IMR-90 (cell line): ENCODE data around the gene DOCK2. TPM values are rescaled to one million over a fixed set of nuclear protein-coding genes. Genes with fewer than 3 reads are reported as not detected.

Experiments
- ATAC-seq: fragments of 200-7000 bp; cut with Tn5 transposase; 2 replicates; pipeline ENCODE4 v1.9.1; 2020; ENCODE audit warnings: low read depth, mild to moderate bottlenecking, moderate library complexity
- BruUV-seq: library from RNA; stranded (reverse); fragments of 400-500 nt; replicated peaks from 2 replicates; lab custom pipeline; 2021; lab: Mats Ljungman, UMichigan
- CTCF ChIA-PET: fragments of 300-600 bp; formaldehyde crosslinking; extraction: SDS; loops from one replicate; lab custom pipeline; 2021; ENCODE audit warnings: antibody characterized with exemption; lab: Yijun Ruan, JAX
- POLR2A ChIA-PET: fragments of 300-600 bp; sonication (Branson Sonifier 250); formaldehyde crosslinking; loops from one replicate; lab custom pipeline; 2022; ENCODE audit warnings: antibody characterized with exemption; ENCODE audit not compliant: unreplicated experiment; lab: Charles Lee
- DNase-seq: peaks from one replicate; pipeline ENCODE4 v3.0.0; 2013
- H2AFZ ChIP-seq: replicated peaks from 2 replicates; pipeline ENCODE3; 2013; ENCODE audit warnings: low read length, mild to moderate bottlenecking; ENCODE audit not compliant: poor library complexity
- H2AK5ac ChIP-seq: 2 replicates; pipeline ENCODE4 v1.6.1; 2013; ENCODE audit warnings: low read depth, low read length, inconsistent platforms
- H2AK9ac ChIP-seq: replicated peaks from 2 replicates; pipeline ENCODE3; 2013; ENCODE audit warnings: mild to moderate bottlenecking, low read depth, low read length, moderate library complexity; ENCODE audit not compliant: poor library complexity
- H2BK120ac ChIP-seq: 2 replicates; pipeline ENCODE4 v1.6.1; 2013; ENCODE audit warnings: low read depth, low read length, inconsistent platforms
- H2BK15ac ChIP-seq: 3 replicates; pipeline ENCODE4 v1.6.1; 2013; ENCODE audit warnings: low read depth, low read length, inconsistent platforms
- H2BK20ac ChIP-seq: 2 replicates; pipeline ENCODE4 v1.6.1; 2013; ENCODE audit warnings: low read depth, mild to moderate bottlenecking, inconsistent platforms, low read length, moderate library complexity
- H2BK5ac ChIP-seq: 2 replicates; pipeline ENCODE4 v1.6.1; 2013; ENCODE audit warnings: mild to moderate bottlenecking, low read depth, low read length, inconsistent platforms; ENCODE audit not compliant: poor library complexity, severe bottlenecking
- H3K14ac ChIP-seq: replicated peaks from 2 replicates; pipeline ENCODE4 v1.6.1; 2013; ENCODE audit warnings: low read depth, low read length, inconsistent platforms
- H3K18ac ChIP-seq: 2 replicates; pipeline ENCODE4 v1.6.1; 2013; ENCODE audit warnings: low read depth, low read length, control low read depth
- H3K23ac ChIP-seq: 2 replicates; pipeline ENCODE4 v1.6.1; 2013; ENCODE audit warnings: low read depth, low read length, inconsistent platforms
- H3K27ac ChIP-seq: 2 replicates; pipeline ENCODE4 v1.5.1; 2013; ENCODE audit warnings: mild to moderate bottlenecking, control low read depth, low read length; ENCODE audit not compliant: insufficient read depth
- H3K27me3 ChIP-seq: 2 replicates; pipeline ENCODE4 v1.6.1; 2013; ENCODE audit warnings: low read length; ENCODE audit not compliant: control insufficient read depth, insufficient read depth
- H3K36me3 ChIP-seq: 2 replicates; pipeline ENCODE4 v1.6.1; 2013; ENCODE audit warnings: low read length, mixed read lengths; ENCODE audit not compliant: control insufficient read depth, insufficient read depth
- H3K4ac ChIP-seq: 2 replicates; pipeline ENCODE4 v1.6.1; 2013; ENCODE audit warnings: low read depth, low read length, inconsistent platforms
- H3K4me1 ChIP-seq: 2 replicates; pipeline ENCODE4 v1.6.1; 2013; ENCODE audit warnings: low read length, mixed read lengths; ENCODE audit not compliant: control insufficient read depth, insufficient read depth
- H3K4me2 ChIP-seq: 2 replicates; pipeline ENCODE4 v1.6.1; 2013; ENCODE audit warnings: low read depth, mild to moderate bottlenecking, control low read depth, low read length, moderate library complexity
- H3K4me3 ChIP-seq: 2 replicates; pipeline ENCODE4 v1.5.1; 2013; ENCODE audit warnings: low read depth, mild to moderate bottlenecking, control low read depth, low read length, moderate library complexity; ENCODE audit not compliant: insufficient read depth
- H3K56ac ChIP-seq: 2 replicates; pipeline ENCODE4 v1.6.1; 2013; ENCODE audit warnings: low read length, inconsistent platforms; ENCODE audit not compliant: insufficient read depth; ENCODE audit errors: extremely low read depth
- H3K79me1 ChIP-seq, 2 experiments: 2 replicates each; pipeline ENCODE4 v1.6.1; 2013; ENCODE audit warnings: low read length in 2 of 2, inconsistent platforms in 1 of 2, low read depth in 1 of 2
- H3K9ac ChIP-seq: 2 replicates; pipeline ENCODE4 v1.6.1; 2013; ENCODE audit warnings: low read depth, low read length, control low read depth
- H3K9me1 ChIP-seq: 2 replicates; pipeline ENCODE4 v1.6.1; 2013; ENCODE audit warnings: low read length, inconsistent platforms; ENCODE audit not compliant: insufficient read depth
- H3K9me3 ChIP-seq: 2 replicates; pipeline ENCODE4 v1.6.1; 2013; ENCODE audit warnings: low read length; ENCODE audit not compliant: control insufficient read depth, insufficient read depth
- H4K20me1 ChIP-seq: 2 replicates; pipeline ENCODE4 v1.6.1; 2013; ENCODE audit warnings: low read length, inconsistent platforms; ENCODE audit not compliant: insufficient read depth
- H4K5ac ChIP-seq: 2 replicates; pipeline ENCODE4 v1.6.1; 2013; ENCODE audit warnings: mild to moderate bottlenecking, low read depth, low read length, control low read depth
- H4K8ac ChIP-seq, 2 experiments: 2 replicates each; pipeline ENCODE4 v1.6.1; 2013; ENCODE audit warnings: low read depth in 2 of 2, low read length in 2 of 2, control low read depth in 1 of 2, inconsistent platforms in 1 of 2
- H4K91ac ChIP-seq: 2 replicates; pipeline ENCODE4 v1.6.1; 2013; ENCODE audit warnings: low read depth, low read length, inconsistent platforms; ENCODE audit not compliant: insufficient read depth
- CEBPB ChIP-seq: IDR thresholded peaks from 2 replicates; pipeline ENCODE4 v1.6.1; 2012; ENCODE audit warnings: low read depth, low read length, improper control_type of control experiment
- CHD1 ChIP-seq: IDR thresholded peaks from 2 replicates; pipeline ENCODE4 v1.6.1; 2012; ENCODE audit warnings: low read depth, low read length, improper control_type of control experiment
- MAZ ChIP-seq: IDR thresholded peaks from 2 replicates; pipeline ENCODE4 v1.6.1; 2012; ENCODE audit warnings: low read depth, mild to moderate bottlenecking, low read length, improper control_type of control experiment, moderate library complexity, borderline replicate concordance
- RFX5 ChIP-seq: IDR thresholded peaks from 2 replicates; pipeline ENCODE4 v1.8.0; 2012; ENCODE audit warnings: low read depth, mild to moderate bottlenecking, low read length, moderate library complexity
- USF2 ChIP-seq: fragments of 150-350 bp; IDR thresholded peaks from 2 replicates; pipeline ENCODE4 v1.6.1; 2017; ENCODE audit warnings: mild to moderate bottlenecking, antibody characterized with exemption, low read length, low read depth
- WGBS, 2 experiments: methylation state at CpG; one replicate each; pipeline versions ENCODE4 v1.1.5 to v1.1.7; 2013; ENCODE audit warnings: missing lambda C conversion rate in 2 of 2; ENCODE audit not compliant: insufficient read length in 1 of 2; ENCODE audit errors: extremely low coverage in 2 of 2; 5-methylcytosine and 5-hydroxymethylcytosine counted together
- dilution Hi-C: fragments of 300-500 bp; cut with HindIII; formaldehyde crosslinking; loops from one replicate; pipeline ENCODE4 v1.14.3; 2018; ENCODE audit warnings: low sequenced_read_pairs; ENCODE audit not compliant: unreplicated experiment
- in situ Hi-C: fragments of 300-500 bp; cut with MboI; formaldehyde crosslinking; loops from 3 replicates; pipeline ENCODE4 v1.14.3; 2019; ENCODE audit warnings: low sequenced_read_pairs, inconsistent platforms, mixed read lengths
- intact Hi-C: fragments of 100-400 bp; cut with micrococcal nuclease; formaldehyde crosslinking; loops from 2 replicates; pipeline ENCODE4 v1.10.0; 2022
- polyA plus RNA-seq, 3 experiments: library from polyadenylated mRNA; depleted of rRNA; stranded (reverse); fragments of >200 nt; gene quantifications; 2 replicates each; pipeline ENCODE4 v1.2.3, GENCODE V29; 2012; ENCODE audit warnings: low replicate concordance in 1 of 3
- total RNA-seq: library from RNA; depleted of rRNA; stranded (reverse); fragments of >200 nt; gene quantifications from 2 replicates; pipeline ENCODE4 v1.2.3, GENCODE V29; 2012

The DOCK2 gene
- total and polyA plus RNA-seq, 2 of the 4 experiments (the other 2 are of a cell fraction): 0.72 to 3.0 TPM

GRCh38 chr5:169860585-169860984 lies 223.5 kb downstream of the DOCK2 start:
- no peak overlapping the region for H4K8ac ChIP-seq
- H4K20me1 ChIP-seq: no peaks in the 10 kb centered on the region
- H3K36me3 ChIP-seq: no peaks in the 10 kb centered on the region; the same call in none of the 2 replicates
- no peak overlapping the region for H3K23ac ChIP-seq
- H2AK9ac ChIP-seq: no peak overlapping the region
- no peak overlapping the region for H3K27ac ChIP-seq
- no peak overlapping the region for H3K14ac ChIP-seq
- H3K56ac ChIP-seq: no peak overlapping the region
- no peaks in the 10 kb centered on the region for H3K27me3 ChIP-seq
- no peak overlapping the region for H2BK15ac ChIP-seq
- H3K79me1 ChIP-seq: no peaks in the 10 kb centered on the region; a peak in 1 of 4 replicates
- no peak for TF ChIP-seq RFX5
- no peak for TF ChIP-seq USF2
- no peak for TF ChIP-seq CHD1
- TF ChIP-seq CEBPB: no peak
- no peak for TF ChIP-seq MAZ
- H2BK120ac ChIP-seq: no peak overlapping the region
- H3K4me1 ChIP-seq: peaks cover 2% of the 10 kb centered on the region
- H3K18ac ChIP-seq: no peak overlapping the region
- in situ Hi-C loops: no loop called here
- intact Hi-C loops: loop anchor here (5.0 kb wide), 1 partner anchor 113 kb away; no protein-coding TSS in a partner anchor
- no peak overlapping the region for H3K9ac ChIP-seq
- no peak for ATAC-seq
- no peak overlapping the region for H2AK5ac ChIP-seq
- POLR2A ChIA-PET: no interaction called here
- no TSS peak for BruUV-seq
- H3K4ac ChIP-seq: no peak overlapping the region
- H2AFZ ChIP-seq: no peak overlapping the region
- H3K4me2 ChIP-seq: no peak overlapping the region
- no peak overlapping the region for H4K91ac ChIP-seq
- no peaks in the 10 kb centered on the region for H3K9me1 ChIP-seq
- dilution Hi-C loops: no loop called here
- no peak for DNase-seq
- no peak overlapping the region for H2BK5ac ChIP-seq
- no peak overlapping the region for H2BK20ac ChIP-seq
- H3K4me3 ChIP-seq: no peak overlapping the region
- WGBS, 2 experiments: no CpG with 5 or more reads among the region's 3 CpGs
- no peaks in the 10 kb centered on the region for H3K9me3 ChIP-seq
- no peak overlapping the region for H4K5ac ChIP-seq
- CTCF ChIA-PET: interaction anchor here (1.4 kb wide), 1 partner anchor 120 kb away, joined by 6 read pairs; the partner anchor contains the start of gene INSYN2B
